Activated T-cell treated with anti-CD3 and anti-CD28 coated beads for 24 hours (primary cell): ENCODE data around the gene XPNPEP1.

Experiments used
- DNase-seq: peaks from one replicate; pipeline ENCODE4 v3.0.0-alpha.2; 2020; ENCODE audit warnings: low read depth

Gene XPNPEP1

DNA sequence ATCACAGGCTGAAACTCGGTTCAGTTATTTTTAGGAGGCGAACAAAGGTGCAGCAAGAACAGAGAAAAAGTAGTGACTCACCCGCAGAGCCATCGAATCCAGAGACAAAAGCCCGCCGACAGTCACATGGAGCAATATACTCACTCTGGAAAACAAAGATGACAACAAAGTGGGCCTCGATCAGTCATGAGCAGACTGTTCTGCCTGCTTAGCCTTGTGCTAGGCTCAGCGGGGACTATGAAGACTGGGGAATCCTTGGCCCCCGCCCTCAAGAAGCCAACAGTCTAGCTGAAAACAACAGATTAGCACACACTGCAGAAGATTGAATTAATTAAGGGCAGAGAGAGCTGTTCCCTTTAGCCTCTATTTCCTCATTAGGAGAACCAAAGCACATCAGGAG, 30.4 kb downstream of the XPNPEP1 start:
- DNase-seq, result no peak

- no peak for DNase-seq
Observed at GRCh38 chr10:109892117-109892516, 31.2 kb downstream of the XPNPEP1 start.

GRCh38 chr10:109891105-109891504, 32.2 kb downstream of the XPNPEP1 start:
- no peak for DNase-seq

- DNase-seq, result no peak
Observed at GRCh38 chr10:109889867-109890266, 33.4 kb downstream of the XPNPEP1 start.

- no peak for DNase-seq
Observed at GRCh38 chr10:109887776-109888175, 35.5 kb downstream of the XPNPEP1 start.

- no peak for DNase-seq
Observed at GRCh38 chr10:109887243-109887642, 36.1 kb downstream of the XPNPEP1 start.

GRCh38 chr10:109886781-109887140, 36.5 kb downstream of the XPNPEP1 start:
- DNase-seq, result no peak

DNA sequence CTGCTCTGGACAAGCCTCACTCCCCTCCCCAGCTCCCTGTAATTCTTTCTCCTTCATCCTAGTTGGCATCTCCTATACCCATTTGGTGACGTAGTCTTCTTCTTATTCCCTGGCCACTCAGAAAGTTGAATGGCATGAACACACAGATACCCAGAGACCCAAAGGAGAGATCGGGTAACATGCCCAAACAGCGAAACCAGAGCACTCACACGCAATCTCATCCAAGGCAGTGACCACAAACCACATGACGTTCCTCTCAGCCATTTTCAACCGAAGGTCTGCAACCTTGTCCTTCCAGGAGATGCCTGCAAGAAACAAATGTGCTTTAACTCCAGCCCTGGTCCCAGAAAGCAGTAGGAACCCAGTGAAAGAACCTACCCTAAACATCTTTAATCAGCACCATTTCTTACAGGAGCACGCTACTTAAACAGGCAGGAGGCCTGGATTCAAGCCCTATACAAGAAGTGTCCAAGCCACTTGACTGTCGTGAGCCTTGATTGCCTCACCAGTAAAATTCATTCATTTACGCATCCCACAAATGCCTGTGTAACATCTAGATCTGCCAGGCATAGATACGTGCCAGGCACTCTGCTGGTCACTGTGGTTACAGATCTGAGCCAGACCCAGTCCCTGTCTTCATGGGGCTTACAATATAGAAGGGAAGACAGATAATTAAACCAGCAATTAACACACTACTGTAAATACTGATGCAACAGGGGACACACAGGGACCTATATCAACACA, 37.1 kb downstream of the XPNPEP1 start:
- no peak for DNase-seq

GRCh38 chr10:109883859-109884771, 39.2 kb downstream of the XPNPEP1 start:
- DNase-seq, result peak; percentile 53

GRCh38 chr10:109882251-109883057, 40.9 kb downstream of the XPNPEP1 start:
- no peak for DNase-seq

DNA sequence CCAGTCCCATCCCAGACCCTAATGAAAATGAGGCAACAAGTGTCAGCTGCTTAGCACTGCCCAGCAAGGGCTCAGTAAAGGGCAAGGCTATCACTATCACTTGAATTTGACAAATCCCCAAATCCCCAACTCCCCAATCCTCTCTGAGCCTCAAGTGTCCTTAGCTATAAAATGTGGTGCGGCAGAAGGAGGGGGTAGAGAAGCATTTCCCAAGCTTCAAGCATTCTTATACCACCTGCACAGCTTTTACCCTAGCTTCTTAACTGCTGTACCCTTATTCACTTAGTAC, 41.6 kb downstream of the XPNPEP1 start:
- DNase-seq, result no peak

DNA sequence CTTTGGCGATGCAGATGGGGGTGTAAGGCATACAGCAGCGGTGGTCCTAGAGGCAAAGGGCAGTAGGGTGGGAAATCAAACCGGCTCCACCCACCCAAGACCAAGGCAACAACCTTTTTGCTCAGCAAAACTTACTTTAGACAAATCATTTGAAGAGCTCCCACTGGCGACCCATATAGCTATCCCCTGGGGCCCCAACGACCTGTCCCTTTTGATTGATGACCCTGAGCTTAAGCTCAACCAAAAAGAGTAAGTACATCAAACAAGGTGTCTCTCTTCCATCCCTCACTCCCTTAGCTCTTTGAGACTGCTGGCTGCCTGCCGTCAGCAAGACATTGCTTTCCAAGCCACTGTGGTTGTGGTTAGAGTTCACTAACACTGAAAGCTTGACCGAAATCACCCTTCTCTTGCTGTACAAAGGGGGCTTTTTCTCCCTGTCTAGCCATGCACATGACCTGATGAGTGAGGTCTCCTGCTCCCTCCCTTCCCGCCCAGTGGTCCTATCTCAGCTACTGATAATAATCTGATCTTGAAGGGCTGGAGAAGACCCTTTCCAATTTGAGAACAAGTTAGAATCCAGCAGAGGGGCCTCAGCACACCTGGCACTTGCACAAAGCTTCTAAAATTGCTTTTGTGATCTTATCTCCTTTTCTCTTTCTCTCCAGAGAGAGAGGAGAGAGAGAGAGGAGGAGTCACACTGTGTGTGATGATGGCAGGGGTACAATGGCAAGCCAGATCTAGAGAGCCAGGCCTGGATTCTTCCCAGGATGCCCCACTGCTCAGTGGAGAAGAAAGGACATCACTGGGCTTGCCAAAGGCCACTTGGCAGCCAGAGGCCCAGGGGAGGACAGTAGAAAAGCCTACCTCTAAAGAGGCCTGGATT, 42.2 kb downstream of the XPNPEP1 start:
- DNase-seq, result no peak

GRCh38 chr10:109877546-109877945, 45.8 kb downstream of the XPNPEP1 start:
- DNase-seq, result no peak

- no peak for DNase-seq
Observed at GRCh38 chr10:109875828-109876821, 47.2 kb downstream of the XPNPEP1 start.

DNA sequence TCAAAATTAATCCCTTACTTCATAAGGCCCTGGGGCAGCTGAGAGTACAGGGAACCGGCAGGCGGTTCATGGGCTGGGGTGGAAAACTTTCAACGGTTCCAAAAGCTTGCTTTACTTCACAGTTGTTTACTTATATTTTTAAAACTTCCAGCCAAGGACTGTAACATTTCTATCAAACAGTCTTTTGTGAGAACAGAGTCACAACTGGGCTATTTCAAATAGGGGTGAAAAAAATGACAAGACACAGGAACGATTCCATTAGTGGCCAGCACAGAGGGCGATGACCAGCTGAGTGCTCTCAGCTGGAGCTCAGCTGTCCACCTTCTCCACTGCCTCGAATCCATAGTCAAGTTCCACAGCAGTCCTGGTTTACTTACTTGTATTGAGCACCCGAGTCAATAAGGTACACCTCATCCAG, 48.2 kb downstream of the XPNPEP1 start:
- no peak for DNase-seq

DNA sequence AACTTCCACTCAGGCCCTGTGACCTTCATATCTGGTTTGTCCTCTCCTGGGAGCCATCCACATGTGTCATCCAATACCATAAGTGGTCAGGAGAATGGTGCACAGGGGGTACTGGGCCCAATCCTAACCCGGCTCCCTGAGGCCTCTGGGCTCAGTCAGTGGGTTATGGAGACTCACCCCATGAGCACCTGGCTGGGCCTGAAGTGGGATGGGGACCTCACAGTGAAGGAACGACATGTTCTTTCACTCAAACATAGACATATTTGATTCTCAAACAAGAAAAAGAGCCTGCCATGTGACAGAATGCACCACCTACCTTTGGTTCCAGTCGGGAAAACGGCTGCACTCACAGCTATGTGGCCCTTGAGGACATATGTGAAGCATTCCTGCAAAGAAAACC, 51.8 kb downstream of the XPNPEP1 start:
- no peak for DNase-seq

GRCh38 chr10:109866995-109867635, 56.2 kb downstream of the XPNPEP1 start:
- DNase-seq, result no peak

GRCh38 chr10:109866168-109866994, 56.9 kb downstream of the XPNPEP1 start:
- no peak for DNase-seq

DNA sequence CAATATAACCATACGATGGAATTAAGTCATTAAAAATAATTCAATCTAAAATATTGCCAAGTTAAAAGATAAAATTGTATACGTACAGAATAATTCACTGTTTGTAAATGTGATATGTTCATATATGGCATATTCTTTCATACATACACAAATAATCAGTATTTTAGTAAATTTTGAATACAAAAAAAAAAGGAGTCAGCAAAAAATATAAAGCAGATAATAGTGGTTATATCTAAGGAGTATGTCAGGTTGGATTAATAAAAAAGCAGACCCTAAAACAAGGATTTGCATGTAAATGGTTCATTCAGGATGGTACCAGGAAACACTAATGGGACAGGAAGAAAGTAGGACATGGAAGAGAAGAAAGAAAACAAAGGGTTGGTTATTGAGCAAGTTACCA, 59.5 kb downstream of the XPNPEP1 start:
- no peak for DNase-seq
